Testis (tissue), 2 donors: ENCODE data around the gene TAS2R20.

Experiments
- CTCF ChIP-seq, 3 experiments: fragments of 450-650 bp in 2 of 3; fragments of 200-600 bp in 1 of 3; sonication (generic) in 1 of 3; IDR thresholded peaks; one replicate each; pipeline ENCODE4 v1.5.1; 2016 to 2019; ENCODE audit warnings: antibody characterized with exemption in 3 of 3, mild to moderate bottlenecking in 2 of 3, moderate library complexity in 1 of 3
- POLR2A ChIP-seq: fragments of 450-650 bp; IDR thresholded peaks from one replicate; pipeline ENCODE4 v1.6.1; 2017; ENCODE audit warnings: antibody characterized with exemption, mild to moderate bottlenecking, moderate library complexity

GRCh38 chr12:10982244-10982643 is 15.9 kb downstream of the TAS2R20 start:
- TF ChIP-seq CTCF (IDR thresholded peaks at IDR 0.05) (no peak), POLR2A (no peak)
